DOHH2 (cell line): ENCODE data around the gene ARID3B.

Experiments used
- H3F3A ChIP-seq: fragments of 200-600 bp; sonication (generic), shearing (Covaris generic); 2 replicates; pipeline ENCODE4 v1.6.0; 2016; ENCODE audit warnings: antibody characterized with exemption, mild to moderate bottlenecking; ENCODE audit not compliant: control insufficient read depth, insufficient read depth
- H3K27ac ChIP-seq: fragments of 200-600 bp; sonication (generic); 2 replicates; pipeline ENCODE4 v1.5.1; 2014; ENCODE audit warnings: low read depth, mild to moderate bottlenecking, low read length, moderate library complexity
- H3K27me3 ChIP-seq: fragments of 200-600 bp; sonication (generic); 2 replicates; pipeline ENCODE4 v1.6.1; 2014; ENCODE audit warnings: mild to moderate bottlenecking, low read length, mixed read lengths; ENCODE audit not compliant: control insufficient read depth
- H3K36me3 ChIP-seq: fragments of 200-600 bp; sonication (generic); 2 replicates; pipeline ENCODE4 v1.6.1; 2014; ENCODE audit warnings: mild to moderate bottlenecking, low read length, moderate library complexity, mixed read lengths; ENCODE audit not compliant: control insufficient read depth
- H3K4me1 ChIP-seq: fragments of 200-600 bp; sonication (generic); 2 replicates; pipeline ENCODE4 v1.6.1; 2014; ENCODE audit warnings: mild to moderate bottlenecking, low read length, mixed read lengths; ENCODE audit not compliant: control insufficient read depth
- H3K4me2 ChIP-seq: fragments of 200-600 bp; sonication (generic); 2 replicates; pipeline ENCODE4 v1.6.0; 2014; ENCODE audit warnings: mild to moderate bottlenecking, low read length, moderate library complexity
- H3K4me3 ChIP-seq: fragments of 200-600 bp; sonication (generic); 2 replicates; pipeline ENCODE4 v1.5.1; 2014; ENCODE audit warnings: mild to moderate bottlenecking, low read length, mixed read lengths
- H3K79me2 ChIP-seq: fragments of 200-600 bp; sonication (generic); 2 replicates; pipeline ENCODE4 v1.6.1; 2014; ENCODE audit warnings: mild to moderate bottlenecking, low read length, mixed read lengths; ENCODE audit not compliant: control insufficient read depth
- H3K9me2 ChIP-seq: fragments of 200-600 bp; sonication (generic); replicated peaks from 2 replicates; pipeline ENCODE4 v1.6.1; 2014; ENCODE audit warnings: mild to moderate bottlenecking, low read length, mixed read lengths; ENCODE audit not compliant: control insufficient read depth
- H3K9me3 ChIP-seq: fragments of 200-600 bp; sonication (generic); 2 replicates; pipeline ENCODE4 v1.6.1; 2014; ENCODE audit warnings: antibody characterized with exemption, low read length, mixed read lengths; ENCODE audit not compliant: control insufficient read depth, insufficient read depth
- H4K20me1 ChIP-seq: fragments of 200-600 bp; sonication (generic); 2 replicates; pipeline ENCODE4 v1.6.0; 2014; ENCODE audit warnings: low read depth, mild to moderate bottlenecking, antibody characterized with exemption, low read length, moderate library complexity; ENCODE audit not compliant: control insufficient read depth, insufficient read depth
- EZH2phosphoT487 ChIP-seq: fragments of 200-600 bp; sonication (generic); IDR thresholded peaks from 2 replicates; pipeline ENCODE4 v1.6.1; 2017; ENCODE audit warnings: borderline replicate concordance, mild to moderate bottlenecking, antibody characterized with exemption, low read length, moderate library complexity, mixed read lengths
- TF ChIP-seq, protein P1 (sequence below): fragments of 200-600 bp; sonication (generic); IDR thresholded peaks from one replicate; pipeline ENCODE4 v1.5.1; 2014; ENCODE audit warnings: antibody characterized with exemption, mild to moderate bottlenecking, low read depth, low read length; ENCODE audit not compliant: poor library complexity, severe bottlenecking

Gene ARID3B

DNA sequence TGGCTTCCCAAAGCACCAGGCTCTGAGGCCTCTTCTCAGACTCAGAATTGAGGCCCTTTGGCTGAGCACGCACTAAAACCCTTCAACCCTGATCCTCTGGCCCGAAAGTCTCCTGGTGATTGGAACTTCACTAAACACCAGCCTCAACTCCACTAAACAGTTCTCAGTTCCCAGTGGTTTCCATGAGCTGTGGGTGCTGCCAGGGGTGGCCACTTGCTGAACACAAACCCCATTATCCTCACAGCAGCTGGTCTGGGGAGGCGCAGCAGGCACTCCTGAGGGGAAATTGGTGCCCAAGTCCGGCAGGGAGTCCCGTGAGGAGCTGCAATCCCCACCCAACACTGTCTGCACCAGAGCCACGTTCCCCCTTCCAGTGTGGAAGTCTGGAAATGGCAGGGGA lies 70.8 kb downstream of the ARID3B start:
- Histone ChIP-seq H3K9me3 (no peaks in the 10 kb centered on the region), H4K20me1 (peaks cover 7% of the 10 kb centered on the region), H3K79me2 (peaks cover 18% of the 10 kb centered on the region), H3K27ac (no peak overlapping the region), H3K36me3 (peaks cover 11% of the 10 kb centered on the region), H3K27me3 (peaks cover 9% of the 10 kb centered on the region; the same call in 1 of the 2 replicates), H3K4me3 (no peak overlapping the region), H3F3A (peaks cover 10% of the 10 kb centered on the region), H3K4me1 (peaks cover 13% of the 10 kb centered on the region), H3K9me2 (no peaks in the 10 kb centered on the region), H3K4me2 (no peak overlapping the region)
- TF ChIP-seq, protein P1, sequence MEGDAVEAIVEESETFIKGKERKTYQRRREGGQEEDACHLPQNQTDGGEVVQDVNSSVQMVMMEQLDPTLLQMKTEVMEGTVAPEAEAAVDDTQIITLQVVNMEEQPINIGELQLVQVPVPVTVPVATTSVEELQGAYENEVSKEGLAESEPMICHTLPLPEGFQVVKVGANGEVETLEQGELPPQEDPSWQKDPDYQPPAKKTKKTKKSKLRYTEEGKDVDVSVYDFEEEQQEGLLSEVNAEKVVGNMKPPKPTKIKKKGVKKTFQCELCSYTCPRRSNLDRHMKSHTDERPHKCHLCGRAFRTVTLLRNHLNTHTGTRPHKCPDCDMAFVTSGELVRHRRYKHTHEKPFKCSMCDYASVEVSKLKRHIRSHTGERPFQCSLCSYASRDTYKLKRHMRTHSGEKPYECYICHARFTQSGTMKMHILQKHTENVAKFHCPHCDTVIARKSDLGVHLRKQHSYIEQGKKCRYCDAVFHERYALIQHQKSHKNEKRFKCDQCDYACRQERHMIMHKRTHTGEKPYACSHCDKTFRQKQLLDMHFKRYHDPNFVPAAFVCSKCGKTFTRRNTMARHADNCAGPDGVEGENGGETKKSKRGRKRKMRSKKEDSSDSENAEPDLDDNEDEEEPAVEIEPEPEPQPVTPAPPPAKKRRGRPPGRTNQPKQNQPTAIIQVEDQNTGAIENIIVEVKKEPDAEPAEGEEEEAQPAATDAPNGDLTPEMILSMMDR, result no peak
- TF ChIP-seq EZH2phosphoT487, result no peak

DNA sequence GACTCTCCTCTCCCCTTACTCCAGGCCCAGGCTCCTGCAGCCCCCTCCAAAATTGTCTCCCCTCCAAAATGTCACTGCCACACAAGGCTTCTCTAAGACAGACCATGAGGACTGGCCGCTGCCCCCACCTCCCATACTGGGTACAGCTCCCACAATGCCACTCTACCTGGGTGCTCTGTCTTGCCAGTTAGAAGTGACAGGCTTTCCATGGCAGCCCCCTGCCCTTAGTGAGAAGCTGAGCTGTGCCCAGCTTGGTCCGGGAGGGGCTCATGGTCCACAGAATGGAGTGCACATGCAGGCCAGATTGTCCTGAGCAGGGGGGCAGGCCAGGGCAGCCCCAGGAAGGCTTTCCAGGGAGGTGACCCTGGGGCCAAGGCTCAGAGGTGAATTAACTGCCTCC lies 71.7 kb downstream of the ARID3B start:
- Histone ChIP-seq H3F3A (peaks cover 10% of the 10 kb centered on the region), H3K27me3 (0 out of 2 replicates have a peak, but pooled peaks cover 7% of the 10 kb centered on the region), H3K79me2 (peaks cover 26% of the 10 kb centered on the region), H3K9me3 (no peaks in the 10 kb centered on the region), H3K9me2 (no peaks in the 10 kb centered on the region), H3K27ac (no peak overlapping the region), H4K20me1 (peaks cover 16% of the 10 kb centered on the region), H3K4me1 (peaks cover 21% of the 10 kb centered on the region), H3K4me2 (no peak overlapping the region), H3K4me3 (no peak overlapping the region), H3K36me3 (peaks cover 20% of the 10 kb centered on the region)
- no peak for TF ChIP-seq EZH2phosphoT487
- TF ChIP-seq, protein P1, result no peak

DNA sequence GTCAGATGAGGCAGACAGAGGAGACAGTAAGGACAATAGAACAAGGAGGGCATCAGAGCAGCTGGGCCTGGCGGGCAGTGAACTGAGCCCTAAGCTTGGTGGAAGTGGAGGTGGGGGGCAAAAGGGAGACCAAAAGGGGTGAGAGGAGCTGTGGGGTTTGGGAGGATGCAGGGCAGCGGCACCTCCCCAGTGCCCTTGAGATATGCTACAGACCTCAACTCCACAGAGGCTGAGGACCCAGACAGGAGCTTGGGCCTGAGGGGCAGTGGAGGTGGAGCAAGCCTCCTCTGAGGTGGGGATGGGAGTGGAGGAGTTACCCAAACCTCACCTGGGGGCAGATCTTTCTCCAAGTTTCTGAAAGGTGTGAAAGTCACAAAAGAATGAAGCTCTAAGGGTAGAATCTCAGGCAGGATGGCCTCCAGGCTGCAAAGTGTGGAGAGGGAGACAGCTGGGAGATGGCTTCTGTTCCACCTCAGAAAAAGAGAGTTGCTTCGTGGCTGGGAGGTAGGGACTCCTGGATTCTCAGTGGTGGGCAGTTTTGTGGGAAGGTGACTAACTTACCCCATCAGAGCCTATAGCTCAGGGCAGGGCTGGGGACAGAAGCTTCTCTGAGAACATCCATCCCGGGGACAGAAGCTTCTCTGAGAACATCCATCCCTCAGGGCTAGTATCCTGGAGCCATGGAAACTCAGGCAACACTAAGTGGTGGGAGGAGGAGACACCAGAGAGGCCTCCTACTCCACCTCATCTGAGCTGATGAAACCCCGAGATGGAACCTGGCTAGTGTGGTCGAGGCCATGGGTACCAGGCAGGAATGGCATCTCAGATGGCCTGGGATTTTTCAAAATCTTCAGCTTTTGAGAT lies 72.3 kb downstream of the ARID3B start:
- H3K4me1 ChIP-seq, result peaks cover 24% of the 10 kb centered on the region

More for the DNA sequence above, 72.3 kb downstream of the ARID3B start:
- no peak overlapping the region for H3K4me2 ChIP-seq
- TF ChIP-seq, protein P1, result no peak
- TF ChIP-seq EZH2phosphoT487, result no peak
- H3K9me2 ChIP-seq, result no peaks in the 10 kb centered on the region
- peaks cover 10% of the 10 kb centered on the region for H3F3A ChIP-seq
- no peak overlapping the region for H3K4me3 ChIP-seq
- H3K9me3 ChIP-seq, result no peaks in the 10 kb centered on the region
- no peak overlapping the region for H3K27ac ChIP-seq
- H3K27me3 ChIP-seq, result 0 out of 2 replicates have a peak, but pooled peaks cover 7% of the 10 kb centered on the region
- peaks cover 33% of the 10 kb centered on the region for H3K79me2 ChIP-seq
- H3K36me3 ChIP-seq, result peaks cover 26% of the 10 kb centered on the region
- H4K20me1 ChIP-seq, result peaks cover 21% of the 10 kb centered on the region
